Esophagus mucosa (tissue), 1 donor: Measurements from ENCODE around the gene CCDC179. TPM values are rescaled to one million over a fixed set of nuclear protein-coding genes. Genes with fewer than 3 reads are reported as not detected.

Experiments used
- ATAC-seq: fragments of 200-7000 bp; cut with Tn5 transposase; one replicate; pipeline ENCODE4 v1.9.1; 2020
- total RNA-seq: library from RNA; stranded (reverse); gene quantifications from one replicate; pipeline ENCODE4 v1.2.4, GENCODE V29; 2023
- donor health status: DM: yes; HTN: yes; CAD: no.

CCDC179 gene
- total RNA-seq, 1 donor from 2014 or later = not detected

GRCh38 chr11:22807855-22808570 is 52.3 kb downstream of the CCDC179 start:
- ATAC-seq = peak; percentile 60

DNA sequence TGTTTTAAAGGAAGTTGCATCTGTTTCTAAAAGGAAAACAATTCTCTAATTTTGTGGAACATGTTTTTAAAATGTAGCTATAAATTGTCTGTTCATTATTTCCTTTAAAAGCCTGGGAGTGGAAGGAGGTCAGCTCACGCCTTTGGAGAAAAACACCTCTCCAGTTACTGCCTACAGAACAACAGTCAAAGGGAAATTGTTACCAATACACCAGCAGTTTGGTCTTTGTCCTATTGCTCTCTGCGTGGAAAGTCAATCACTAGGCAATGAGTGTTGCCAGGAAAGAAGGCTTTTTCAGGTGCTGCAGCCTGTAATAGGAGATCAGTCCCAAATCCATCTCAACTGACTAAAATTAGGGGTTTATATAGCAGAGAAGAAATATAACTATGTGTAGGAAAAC is 52.9 kb downstream of the CCDC179 start:
- no peak for ATAC-seq

GRCh38 chr11:22802861-22803260 is 57.4 kb downstream of the CCDC179 start:
- no peak for ATAC-seq

GRCh38 chr11:22800482-22800881 is 59.8 kb downstream of the CCDC179 start:
- ATAC-seq = no peak

- no peak for ATAC-seq
Observed at GRCh38 chr11:22798901-22799300, 61.4 kb downstream of the CCDC179 start.

DNA sequence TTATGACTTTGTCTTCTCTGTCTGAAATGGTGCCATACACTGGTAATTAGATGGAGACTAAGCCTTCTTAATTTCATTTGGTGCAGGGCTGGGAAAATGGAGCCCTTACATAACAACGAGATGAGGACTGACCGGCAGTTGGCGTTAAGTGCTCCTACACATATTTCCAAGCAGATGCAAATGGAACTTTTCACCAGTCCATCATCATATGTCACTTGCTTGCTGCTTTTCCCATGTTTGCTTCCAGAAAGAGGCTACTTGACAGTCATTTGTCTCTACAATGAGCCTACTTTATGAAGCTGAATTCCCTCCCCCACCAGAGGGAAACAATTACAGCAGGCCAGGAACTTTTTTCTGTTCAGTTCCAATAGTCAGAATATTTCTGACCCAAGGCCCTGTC is 63.2 kb downstream of the CCDC179 start:
- ATAC-seq = no peak

Other genes starting within 250 kb of the CCDC179 start
- 5.8 TPM for gene FANCF, start 234.7 kb downstream of the CCDC179 start, total RNA-seq
- 1.2 TPM for gene GAS2, start 193.9 kb downstream of the CCDC179 start, total RNA-seq
- 14.7 TPM for gene SVIP, start 30.7 kb downstream of the CCDC179 start, total RNA-seq